SK-N-SH treated with all-trans-retinoic acid at 6 μM for 48 hours (cell line): ENCODE results near the gene PPIAL4G.
"Not testable (repeated sequence)": the region's sequence is repeated elsewhere in the genome, so short reads cannot be mapped to it uniquely, and the experiment has no call there.

ENCODE experiments used
- PATZ1 ChIP-seq: fragments of 250-450 bp; sonication (Bioruptor Pico); IDR thresholded peaks from 2 replicates; pipeline ENCODE4 v1.8.0; 2020; ENCODE audit warnings: mild to moderate bottlenecking, moderate library complexity, borderline replicate concordance
- POU6F1 ChIP-seq: fragments of 250-450 bp; sonication (Bioruptor Pico); IDR thresholded peaks from 2 replicates; pipeline ENCODE4 v1.8.0; 2021; ENCODE audit warnings: low read depth, mild to moderate bottlenecking, moderate library complexity, borderline replicate concordance
- PPARA ChIP-seq: fragments of 250-450 bp; sonication (Bioruptor Pico); IDR thresholded peaks from 2 replicates; pipeline ENCODE4 v1.5.0; 2020; ENCODE audit warnings: mild to moderate bottlenecking, borderline replicate concordance
- SNAI2 ChIP-seq: fragments of 250-450 bp; sonication (Bioruptor Pico); IDR thresholded peaks from 2 replicates; pipeline ENCODE4 v1.5.0; 2020; ENCODE audit warnings: mild to moderate bottlenecking, moderate library complexity

DNA sequence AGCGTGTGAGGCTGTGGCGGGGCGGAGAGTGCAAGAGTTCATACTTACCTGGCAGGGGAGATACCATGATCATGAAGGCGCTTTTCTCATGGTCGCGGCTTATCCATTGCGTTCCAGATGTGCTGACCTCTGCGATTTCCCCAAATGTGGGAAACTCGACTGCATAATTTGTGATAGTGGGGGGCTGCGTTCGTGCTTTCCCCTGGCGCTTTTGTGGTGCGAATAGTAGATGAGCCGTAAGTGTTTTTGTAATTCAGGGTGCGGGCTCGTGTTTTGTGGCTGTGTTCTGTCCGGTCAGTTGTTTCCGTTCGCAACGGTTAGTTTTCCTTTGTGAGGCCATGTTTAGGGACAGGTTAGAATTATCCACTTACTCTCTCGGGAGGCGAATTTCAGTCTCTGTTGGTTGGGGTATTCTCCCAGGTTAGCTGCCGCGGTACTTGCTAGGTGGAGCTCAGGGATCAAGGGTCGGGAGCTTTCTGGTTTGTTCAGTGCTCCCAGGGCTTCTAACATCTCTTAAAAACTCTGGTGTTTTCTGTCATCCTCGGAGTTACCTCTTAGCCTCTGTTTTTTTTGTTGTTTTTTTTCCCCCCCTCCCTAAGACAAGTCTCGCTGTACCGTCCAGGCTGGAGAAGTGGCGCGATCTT is 39.6 kb upstream of the PPIAL4G start:
- TF ChIP-seq SNAI2, PPARA (CRISPR knock-in tag): not testable (repeated sequence)
- TF ChIP-seq PATZ1 (peak; percentile 99), POU6F1 (peak; percentile 78; the same call in 1 of the 2 replicates)
